ENCODE results near the gene CAND2.
"Not testable (repeated sequence)": the region's sequence is repeated elsewhere in the genome, so short reads cannot be mapped to it uniquely, and the experiment has no call there.

Gene CAND2

GRCh38 chr3:12771236-12771635, 25.2 kb upstream of the CAND2 start:
- no peak for DNase-seq (ENCODE audit: low spot score)

GRCh38 chr3:12772462-12772861, 24.0 kb upstream of the CAND2 start:
- DNase-seq (ENCODE audit: low spot score): no peak

- no peak for DNase-seq (ENCODE audit: low spot score)
Measured at GRCh38 chr3:12773030-12773709, 23.3 kb upstream of the CAND2 start.

GRCh38 chr3:12773710-12774086, 22.8 kb upstream of the CAND2 start:
- DNase-seq (ENCODE audit: low spot score): no peak

GRCh38 chr3:12774619-12775018, 21.9 kb upstream of the CAND2 start:
- no peak for DNase-seq (ENCODE audit: low spot score)

- no peak for DNase-seq (ENCODE audit: low spot score)
Measured at GRCh38 chr3:12775226-12775625, 21.3 kb upstream of the CAND2 start.

- DNase-seq (ENCODE audit: low spot score): not testable (repeated sequence)
Measured at GRCh38 chr3:12775970-12776369, 20.5 kb upstream of the CAND2 start.

- no peak for DNase-seq (ENCODE audit: low spot score)
Measured at GRCh38 chr3:12777171-12777570, 19.3 kb upstream of the CAND2 start.

GRCh38 chr3:12780751-12781150, 15.7 kb upstream of the CAND2 start:
- no peak for DNase-seq (ENCODE audit: low spot score)

- no peak for DNase-seq (ENCODE audit: low spot score)
Measured at GRCh38 chr3:12782172-12782815, 14.2 kb upstream of the CAND2 start.

- DNase-seq (ENCODE audit: low spot score): no peak
Measured at GRCh38 chr3:12785096-12785495, 11.4 kb upstream of the CAND2 start.

- DNase-seq (ENCODE audit: low spot score): peak; percentile 53
Measured at GRCh38 chr3:12787346-12787745, 9.1 kb upstream of the CAND2 start.

GRCh38 chr3:12787967-12788690, 8.4 kb upstream of the CAND2 start:
- DNase-seq (ENCODE audit: low spot score): not testable (repeated sequence)

- no peak for DNase-seq (ENCODE audit: low spot score)
Measured at GRCh38 chr3:12791430-12791829, 5.0 kb upstream of the CAND2 start.

- DNase-seq (ENCODE audit: low spot score): no peak
Measured at GRCh38 chr3:12793701-12794100, 2.8 kb upstream of the CAND2 start.

GRCh38 chr3:12797124-12797891, 828 bp downstream of the CAND2 start:
- no peak for DNase-seq (ENCODE audit: low spot score)

- DNase-seq (ENCODE audit: low spot score): no peak
Measured at GRCh38 chr3:12797892-12798558, 1.5 kb downstream of the CAND2 start.

- DNase-seq (ENCODE audit: low spot score): no peak
Measured at GRCh38 chr3:12798559-12799179, 2.2 kb downstream of the CAND2 start.

- DNase-seq (ENCODE audit: low spot score): no peak
Measured at GRCh38 chr3:12799525-12800440, 3.3 kb downstream of the CAND2 start.

- DNase-seq (ENCODE audit: low spot score): no peak
Measured at GRCh38 chr3:12803371-12803770, 6.9 kb downstream of the CAND2 start.
